ENCODE results near the gene BCAS3. TPM values are rescaled to one million over a fixed set of nuclear protein-coding genes. Genes with fewer than 3 reads are reported as not detected.

Gene BCAS3
- total RNA-seq, 2 donors from 2014 or later, result 44.1 to 71.5 TPM

GRCh38 chr17:60989379-60989778 lies 311.7 kb downstream of the BCAS3 start:
- TF ChIP-seq CTCF (IDR thresholded peaks at IDR 0.05) (no peak), POLR2A (IDR thresholded peaks at IDR 0.05) (no peak)
- DNase-seq (no peak), ATAC-seq (no peak)
- no peaks in the 10 kb centered on the region for H3K4me1 ChIP-seq
- H3K4me3 ChIP-seq, result no peak overlapping the region
- no peaks in the 10 kb centered on the region for H3K9me3 ChIP-seq
- H3K27me3 ChIP-seq, result no peaks in the 10 kb centered on the region
- intact Hi-C loops (cut with DNase I), result no loop called here
- H3K36me3 ChIP-seq (replicated peaks in 1 of 2; ENCODE audit: insufficient read depth in 1 of 2, low read depth in 2 of 2), result no peaks in the 10 kb centered on the region
- no peak overlapping the region for H3K27ac ChIP-seq

DNA sequence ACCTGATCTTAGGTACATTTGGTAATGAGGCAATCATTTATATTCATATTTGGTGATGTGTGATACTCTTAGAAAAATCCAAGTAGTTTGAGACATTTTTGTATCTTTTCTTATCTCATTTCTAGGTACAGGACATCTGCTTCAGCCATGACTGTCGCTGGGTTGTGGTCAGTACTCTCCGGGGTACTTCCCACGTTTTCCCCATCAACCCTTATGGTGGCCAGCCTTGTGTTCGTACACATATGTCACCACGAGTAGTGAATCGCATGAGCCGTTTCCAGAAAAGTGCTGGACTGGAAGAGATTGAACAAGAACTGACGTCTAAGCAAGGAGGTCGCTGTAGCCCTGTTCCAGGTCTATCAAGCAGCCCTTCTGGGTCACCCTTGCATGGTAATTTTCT lies 312.2 kb downstream of the BCAS3 start:
- 91 to 97% methylated on average over 9 of the region's 9 CpGs for WGBS, 2 donors
- no peak for TF ChIP-seq POLR2A (IDR thresholded peaks at IDR 0.05)
- no peak for TF ChIP-seq CTCF (IDR thresholded peaks at IDR 0.05)
- ATAC-seq, result no peak

GRCh38 chr17:60993497-60993896 lies 315.8 kb downstream of the BCAS3 start:
- Histone ChIP-seq H3K36me3 (replicated peaks in 1 of 2; ENCODE audit: insufficient read depth in 1 of 2, low read depth in 2 of 2) (no peaks in the 10 kb centered on the region), H3K9me3 (no peaks in the 10 kb centered on the region), H3K4me1 (no peaks in the 10 kb centered on the region), H3K27me3 (no peaks in the 10 kb centered on the region), H3K27ac (no peak overlapping the region), H3K4me3 (no peak overlapping the region)
- WGBS, 2 donors, result 86 to 93% methylated on average over 3 of the region's 3 CpGs
- ATAC-seq (no peak), DNase-seq (no peak)
- intact Hi-C loops (cut with DNase I), result no loop called here
- no peak for TF ChIP-seq CTCF (IDR thresholded peaks at IDR 0.05)
- no peak for TF ChIP-seq POLR2A (IDR thresholded peaks at IDR 0.05)

More for the DNA sequence above, 312.2 kb downstream of the BCAS3 start:
- Histone ChIP-seq H3K4me3 (no peak overlapping the region), H3K9me3 (no peaks in the 10 kb centered on the region), H3K4me1 (no peaks in the 10 kb centered on the region), H3K27me3 (no peaks in the 10 kb centered on the region), H3K27ac (no peak overlapping the region), H3K36me3 (replicated peaks in 1 of 2; ENCODE audit: insufficient read depth in 1 of 2, low read depth in 2 of 2) (no peaks in the 10 kb centered on the region)
- intact Hi-C loops (cut with DNase I), result no loop called here
- no peak for DNase-seq

- TF ChIP-seq POLR2A (IDR thresholded peaks at IDR 0.05) (no peak), CTCF (IDR thresholded peaks at IDR 0.05) (no peak)
- Histone ChIP-seq H3K27ac (no peak overlapping the region), H3K36me3 (replicated peaks in 1 of 2; ENCODE audit: insufficient read depth in 1 of 2, low read depth in 2 of 2) (no peaks in the 10 kb centered on the region), H3K9me3 (no peaks in the 10 kb centered on the region), H3K4me1 (no peaks in the 10 kb centered on the region), H3K4me3 (no peak overlapping the region), H3K27me3 (no peaks in the 10 kb centered on the region)
- intact Hi-C loops (cut with DNase I), result no loop called here
- no peak for DNase-seq
- no peak for ATAC-seq
Observed at GRCh38 chr17:60995680-60996079, 318.0 kb downstream of the BCAS3 start.

DNA sequence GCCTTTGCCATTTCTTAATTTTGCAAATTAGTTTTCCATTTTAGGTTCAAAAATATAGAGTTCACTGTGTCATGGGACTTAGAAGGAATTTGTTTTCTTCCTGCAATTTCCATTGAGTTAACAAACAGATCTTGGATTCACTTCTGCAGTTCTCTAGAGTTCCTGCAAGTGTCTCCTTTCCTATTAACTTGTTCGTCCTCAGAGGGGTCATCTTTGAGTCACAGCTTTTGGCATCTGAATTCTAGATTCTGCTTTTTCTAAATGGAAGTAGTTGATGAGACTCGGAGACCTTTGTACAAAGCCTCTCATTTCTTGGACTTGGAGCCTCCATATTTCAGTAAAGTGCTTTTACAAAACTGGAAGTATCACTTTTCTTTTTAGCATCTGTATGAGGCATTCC lies 323.3 kb downstream of the BCAS3 start:
- 63 to 79% methylated on average over 2 of the region's 2 CpGs for WGBS, 2 donors
- Histone ChIP-seq H3K4me1 (no peaks in the 10 kb centered on the region), H3K27me3 (no peaks in the 10 kb centered on the region), H3K9me3 (no peaks in the 10 kb centered on the region), H3K36me3 (replicated peaks in 1 of 2; ENCODE audit: insufficient read depth in 1 of 2, low read depth in 2 of 2) (no peaks in the 10 kb centered on the region), H3K27ac (no peak overlapping the region), H3K4me3 (no peak overlapping the region)
- DNase-seq (no peak), ATAC-seq (no peak)
- TF ChIP-seq POLR2A (IDR thresholded peaks at IDR 0.05) (no peak), CTCF (IDR thresholded peaks at IDR 0.05) (no peak)
- intact Hi-C loops (cut with DNase I), result no loop called here

Data from body of pancreas (tissue), 4 donors.